Epithelial cell of esophagus (primary cell): ENCODE results near the gene BOLA3.
A peak's percentile ranks its signal among the peaks of the same experiment; 100 is the strongest.

Source experiments
- DNase-seq: peaks from one replicate; pipeline ENCODE4 v3.0.0; 2010; ENCODE audit warnings: low read depth
- H3K4me3 ChIP-seq: 2 replicates; pipeline ENCODE4 v1.5.1; 2011; ENCODE audit warnings: mild to moderate bottlenecking, low read length, control low read depth
- TF ChIP-seq, protein P1 (sequence below): IDR thresholded peaks from 2 replicates; pipeline ENCODE4 v1.5.1; 2011; ENCODE audit warnings: low read depth, mild to moderate bottlenecking, low read length, control low read depth, inconsistent platforms; ENCODE audit not compliant: insufficient read depth; ENCODE audit errors: missing control alignments

The BOLA3 gene

DNA sequence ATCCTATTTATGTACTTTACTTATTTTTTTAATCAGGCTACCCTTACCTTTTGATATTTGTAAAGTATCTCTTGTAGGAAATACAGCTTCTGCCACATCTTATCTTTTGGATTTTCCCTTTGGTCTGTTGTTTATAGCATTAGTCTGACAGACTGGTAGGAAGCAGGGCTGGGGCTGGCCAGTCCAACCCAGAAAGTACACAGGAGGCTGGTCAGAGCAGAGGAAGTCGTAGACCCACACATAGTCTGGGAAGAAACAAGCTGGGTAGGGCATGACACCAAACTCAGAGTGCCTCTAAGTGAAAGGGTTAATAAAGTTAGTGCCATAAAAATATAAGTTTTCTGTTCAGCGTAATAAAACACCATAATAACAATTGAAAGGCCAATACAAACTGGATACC, 51.7 kb downstream of the BOLA3 start:
- TF ChIP-seq, protein P1, sequence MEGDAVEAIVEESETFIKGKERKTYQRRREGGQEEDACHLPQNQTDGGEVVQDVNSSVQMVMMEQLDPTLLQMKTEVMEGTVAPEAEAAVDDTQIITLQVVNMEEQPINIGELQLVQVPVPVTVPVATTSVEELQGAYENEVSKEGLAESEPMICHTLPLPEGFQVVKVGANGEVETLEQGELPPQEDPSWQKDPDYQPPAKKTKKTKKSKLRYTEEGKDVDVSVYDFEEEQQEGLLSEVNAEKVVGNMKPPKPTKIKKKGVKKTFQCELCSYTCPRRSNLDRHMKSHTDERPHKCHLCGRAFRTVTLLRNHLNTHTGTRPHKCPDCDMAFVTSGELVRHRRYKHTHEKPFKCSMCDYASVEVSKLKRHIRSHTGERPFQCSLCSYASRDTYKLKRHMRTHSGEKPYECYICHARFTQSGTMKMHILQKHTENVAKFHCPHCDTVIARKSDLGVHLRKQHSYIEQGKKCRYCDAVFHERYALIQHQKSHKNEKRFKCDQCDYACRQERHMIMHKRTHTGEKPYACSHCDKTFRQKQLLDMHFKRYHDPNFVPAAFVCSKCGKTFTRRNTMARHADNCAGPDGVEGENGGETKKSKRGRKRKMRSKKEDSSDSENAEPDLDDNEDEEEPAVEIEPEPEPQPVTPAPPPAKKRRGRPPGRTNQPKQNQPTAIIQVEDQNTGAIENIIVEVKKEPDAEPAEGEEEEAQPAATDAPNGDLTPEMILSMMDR = no peak
- H3K4me3 ChIP-seq = no peak overlapping the region
- DNase-seq = no peak

DNA sequence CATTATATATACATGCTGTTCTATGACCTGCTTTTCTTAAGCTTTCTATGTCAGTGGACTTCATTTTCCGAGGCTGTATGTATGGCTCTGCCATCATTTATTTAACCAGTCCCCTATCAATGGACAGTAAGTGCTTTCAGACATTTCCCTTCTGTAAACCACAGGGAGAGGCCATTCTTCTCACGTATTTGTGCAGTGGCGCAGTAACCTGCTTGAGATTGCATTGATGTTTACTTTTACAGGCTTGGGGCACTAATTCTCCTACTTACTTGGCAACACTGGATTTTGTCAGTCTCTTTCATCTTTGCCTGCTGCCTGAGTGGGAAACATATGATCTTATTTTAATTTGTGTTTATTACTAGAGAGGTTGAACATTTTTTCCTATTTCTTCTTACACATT, 52.1 kb downstream of the BOLA3 start:
- no peak for DNase-seq
- H3K4me3 ChIP-seq = no peak overlapping the region
- TF ChIP-seq, protein P1 = no peak

DNA sequence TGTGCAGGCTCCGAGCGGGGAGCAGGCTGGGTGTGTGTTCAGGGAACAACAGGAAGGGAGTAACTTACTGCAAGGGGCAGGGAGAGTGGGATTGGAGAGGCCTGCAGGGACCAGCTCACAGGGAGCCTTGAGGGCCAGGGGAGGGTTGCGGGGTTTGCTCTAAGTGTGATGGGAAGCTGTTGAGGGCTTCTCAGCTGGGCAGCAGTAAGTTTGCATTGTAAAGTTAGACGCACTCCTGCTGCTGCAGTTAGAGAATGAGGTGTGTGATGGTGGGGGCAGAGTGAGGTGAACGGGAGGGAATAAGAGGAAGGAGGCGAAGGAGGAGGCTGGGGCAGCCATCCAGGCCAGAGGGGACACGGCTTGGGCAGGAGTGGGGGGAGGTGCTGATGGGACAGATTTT, 53.4 kb downstream of the BOLA3 start:
- no peak for DNase-seq
- TF ChIP-seq, protein P1 = no peak
- H3K4me3 ChIP-seq = no peak overlapping the region

DNA sequence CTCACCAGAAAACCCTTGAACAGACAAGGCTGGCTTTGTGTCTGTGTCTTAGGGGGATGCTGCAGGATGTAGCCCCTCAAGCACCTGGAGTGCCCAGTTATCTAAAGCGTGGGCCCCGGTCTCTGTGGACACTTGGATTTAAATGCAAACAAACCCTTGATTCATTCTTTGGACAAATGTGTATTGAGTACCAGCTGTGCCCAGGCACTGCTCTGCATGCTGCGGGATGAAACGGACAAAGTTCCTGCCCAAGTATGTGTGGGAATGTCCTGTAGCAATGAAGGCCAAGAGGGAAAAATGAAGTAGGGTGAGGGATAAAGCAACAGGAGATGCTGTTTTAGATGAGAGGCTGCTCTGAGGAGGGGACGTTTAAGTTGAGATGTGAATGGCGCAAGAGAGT, 53.9 kb downstream of the BOLA3 start:
- no peak for DNase-seq
- TF ChIP-seq, protein P1 = no peak
- no peak overlapping the region for H3K4me3 ChIP-seq

DNA sequence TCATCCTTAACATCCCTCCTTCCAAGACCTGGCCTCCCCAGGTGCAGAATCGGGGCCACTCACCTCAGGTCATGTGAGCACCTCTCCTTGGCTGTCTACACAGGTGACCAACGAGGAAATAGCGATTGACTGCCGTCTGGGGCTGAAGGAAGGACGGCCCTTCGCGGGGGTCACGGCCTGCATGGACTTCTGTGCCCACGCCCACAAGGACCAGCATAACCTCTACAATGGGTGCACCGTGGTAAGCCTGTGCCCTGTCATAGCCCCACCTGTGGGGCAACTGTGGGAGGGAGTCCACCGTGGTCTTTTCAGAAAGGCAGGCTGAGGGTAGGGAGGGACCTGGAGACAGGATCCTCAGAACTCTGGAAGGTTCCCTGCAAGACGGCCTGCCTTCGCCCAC, 54.3 kb downstream of the BOLA3 start:
- no peak overlapping the region for H3K4me3 ChIP-seq
- TF ChIP-seq, protein P1 = no peak
- no peak for DNase-seq

DNA sequence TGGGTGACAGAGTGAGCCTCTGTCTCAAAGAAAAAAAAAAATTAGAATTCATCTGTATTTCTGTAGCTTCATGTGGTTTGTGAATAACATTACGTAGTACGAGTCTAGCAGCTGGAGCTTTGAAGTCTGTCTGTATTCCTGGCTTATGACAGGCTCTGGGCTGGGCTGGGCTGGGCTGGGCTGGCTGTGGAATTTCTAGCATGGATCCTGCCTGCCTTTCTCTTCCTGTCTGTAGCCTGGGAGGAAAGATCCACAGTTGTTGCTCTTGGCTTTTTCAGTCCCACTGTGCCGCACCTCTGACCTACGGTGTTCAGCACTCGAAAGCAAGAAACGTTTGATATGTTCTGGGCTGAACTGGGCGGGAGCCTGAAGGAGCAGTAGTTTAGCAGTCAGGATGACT, 55.4 kb downstream of the BOLA3 start:
- no peak overlapping the region for H3K4me3 ChIP-seq
- DNase-seq = peak; percentile 27
- TF ChIP-seq, protein P1 = no peak

DNA sequence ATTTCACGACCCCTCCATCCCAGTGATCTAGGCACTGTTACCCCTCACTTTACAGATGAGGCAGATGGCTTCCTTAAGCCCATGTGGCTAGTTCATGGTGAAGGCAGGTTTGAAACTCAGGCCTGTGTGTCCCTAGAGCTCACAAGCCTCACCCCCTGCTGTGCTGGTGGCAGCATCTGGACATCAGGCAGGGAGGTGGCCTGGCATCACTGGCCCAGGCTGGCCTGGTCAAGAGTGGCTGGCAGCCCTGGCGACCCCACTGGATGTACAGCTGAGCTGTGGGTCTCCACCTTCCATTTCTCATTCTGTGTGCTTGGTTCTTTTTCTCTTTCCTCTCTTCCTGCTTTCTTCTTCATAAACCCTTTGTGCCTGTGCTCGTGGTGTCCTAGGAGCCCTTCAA, 56.3 kb downstream of the BOLA3 start:
- no peak overlapping the region for H3K4me3 ChIP-seq
- no peak for DNase-seq
- TF ChIP-seq, protein P1 = no peak
